HCT116 (cell line): ENCODE results near the gene FHIT. TPM values are rescaled to one million over a fixed set of nuclear protein-coding genes. Genes with fewer than 3 reads are reported as not detected.

Experiments used
- ATAC-seq: fragments of 200-7000 bp; cut with Tn5 transposase; 2 replicates; pipeline ENCODE4 v1.9.1; 2020; ENCODE audit warnings: mild to moderate bottlenecking, moderate library complexity
- BruUV-seq: library from RNA; stranded (reverse); fragments of 400-500 nt; replicated peaks from 2 replicates; lab custom pipeline; 2021; lab: Mats Ljungman, UMichigan
- CTCF ChIA-PET: fragments of 300-600 bp; sonication (Branson Sonifier 250); formaldehyde crosslinking; loops from one replicate; lab custom pipeline; 2021; ENCODE audit warnings: antibody characterized with exemption; lab: Charles Lee
- POLR2A ChIA-PET: fragments of 300-600, 350-600 bp; sonication (Branson Sonifier 250); formaldehyde crosslinking; loops from one replicate; lab custom pipeline; 2021; ENCODE audit warnings: antibody characterized with exemption; lab: Charles Lee
- RAD21 ChIA-PET, 2 experiments: fragments of 300-600 bp; sonication (Branson Sonifier 250); formaldehyde crosslinking; loops; one replicate each; lab custom pipeline; 2023; ENCODE audit warnings: low total read pairs in 2 of 2; ENCODE audit not compliant: uncharacterized antibody in 2 of 2, unreplicated experiment in 2 of 2, low non-redundant PET in 1 of 2; lab: Charles Lee
- DNase-seq: peaks from one replicate; pipeline ENCODE4 v3.0.0-alpha.2; 2010; ENCODE audit warnings: low read depth, low spot score
- H2AFZ ChIP-seq: fragments of 200-600 bp; shearing (Covaris generic), sonication (generic); 2 replicates; pipeline ENCODE4 v1.6.1; 2017; ENCODE audit warnings: low read depth, mixed run types, mixed read lengths, antibody characterized with exemption, low read length; ENCODE audit not compliant: poor library complexity, severe bottlenecking
- H3K27ac ChIP-seq: 2 replicates; pipeline ENCODE4 v1.5.1; 2012; ENCODE audit warnings: low read depth, low read length
- H3K27me3 ChIP-seq: fragments of 200-600 bp; sonication (generic); 2 replicates; pipeline ENCODE4 v1.6.1; 2016; ENCODE audit warnings: mixed run types, low read length, mixed read lengths; ENCODE audit not compliant: insufficient read depth
- H3K36me3 ChIP-seq, 2 experiments: fragments of 200-500 bp in 1 of 2; fragments of 200-600 bp in 1 of 2; sonication (Bioruptor generic) in 1 of 2; sonication (generic) in 1 of 2; 2 replicates each; pipeline versions ENCODE4 v1.5.1 to v1.6.1; 2014 to 2016; ENCODE audit warnings: low read length in 2 of 2, inconsistent platforms in 1 of 2, mixed read lengths in 1 of 2, mixed run types in 1 of 2; ENCODE audit not compliant: insufficient read depth in 2 of 2, control insufficient read depth in 1 of 2
- H3K4me1 ChIP-seq, 2 experiments: fragments of 200-600 bp in 1 of 2; sonication (generic) in 1 of 2; 2 replicates each; pipeline versions ENCODE4 v1.5.1 to v1.6.1; 2012 to 2017; ENCODE audit warnings: low read length in 2 of 2, inconsistent platforms in 1 of 2, mild to moderate bottlenecking in 1 of 2, mixed read lengths in 1 of 2, mixed run types in 1 of 2, moderate library complexity in 1 of 2; ENCODE audit not compliant: insufficient read depth in 2 of 2, control insufficient read depth in 1 of 2
- H3K4me2 ChIP-seq: fragments of 200-600 bp; sonication (generic); 2 replicates; pipeline ENCODE4 v1.6.1; 2017; ENCODE audit warnings: mixed run types, low read length, mixed read lengths
- H3K4me3 ChIP-seq, 2 experiments: fragments of 200-600 bp in 1 of 2; sonication (generic) in 1 of 2; replicated peaks in 1 of 2; 2 replicates each; pipeline ENCODE4 v1.5.1; 2011 to 2016; ENCODE audit warnings: low read length in 2 of 2, control low read depth in 1 of 2, low read depth in 1 of 2, mild to moderate bottlenecking in 1 of 2, mixed read lengths in 1 of 2, mixed run types in 1 of 2
- H3K79me2 ChIP-seq: fragments of 200-600 bp; sonication (generic); 2 replicates; pipeline ENCODE4 v1.6.1; 2017; ENCODE audit warnings: mild to moderate bottlenecking, mixed run types, low read length, moderate library complexity, mixed read lengths; ENCODE audit not compliant: insufficient read depth
- H3K9ac ChIP-seq: fragments of 200-600 bp; sonication (generic); 2 replicates; pipeline ENCODE4 v1.6.1; 2016; ENCODE audit warnings: low read length, mixed read lengths
- H3K9me2 ChIP-seq: fragments of 200-600 bp; sonication (generic), shearing (Covaris generic); 2 replicates; pipeline ENCODE4 v1.6.1; 2017; ENCODE audit warnings: mixed run types, mild to moderate bottlenecking, moderate library complexity; ENCODE audit not compliant: insufficient read depth
- H3K9me3 ChIP-seq, 2 experiments: fragments of 200-500 bp in 1 of 2; fragments of 200-600 bp in 1 of 2; sonication (Bioruptor generic) in 1 of 2; sonication (generic) in 1 of 2; 2 replicates each; pipeline ENCODE4 v1.6.1; 2014 to 2017; ENCODE audit warnings: low read length in 2 of 2, mixed read lengths in 2 of 2, inconsistent platforms in 1 of 2, low read depth in 1 of 2, mild to moderate bottlenecking in 1 of 2, mixed run types in 1 of 2, moderate library complexity in 1 of 2; ENCODE audit not compliant: control insufficient read depth in 1 of 2, insufficient read depth in 1 of 2
- H4K20me1 ChIP-seq: fragments of 200-600 bp; sonication (generic), shearing (Covaris generic); 2 replicates; pipeline ENCODE4 v1.6.1; 2017; ENCODE audit warnings: mixed run types, mild to moderate bottlenecking, moderate library complexity; ENCODE audit not compliant: insufficient read depth
- CBX3 ChIP-seq: IDR thresholded peaks from 2 replicates; pipeline ENCODE4 v1.6.1; 2012; ENCODE audit warnings: low read depth
- CEBPB ChIP-seq: IDR thresholded peaks from 2 replicates; pipeline ENCODE4 v1.6.1; 2012; ENCODE audit warnings: low read depth
- EZH2 ChIP-seq: fragments of 200-600 bp; sonication (generic); IDR thresholded peaks from 2 replicates; pipeline ENCODE4 v1.6.1; 2017; ENCODE audit warnings: antibody characterized with exemption, mixed run types
- EZH2phosphoT487 ChIP-seq: fragments of 200-600 bp; IDR thresholded peaks from 2 replicates; pipeline ENCODE4 v1.6.1; 2018; ENCODE audit warnings: antibody characterized with exemption, borderline replicate concordance
- JUND ChIP-seq: IDR thresholded peaks from 2 replicates; pipeline ENCODE4 v1.6.1; 2012
- POLR2A ChIP-seq: IDR thresholded peaks from 2 replicates; pipeline ENCODE4 v1.7.0; 2011; ENCODE audit warnings: borderline replicate concordance; ENCODE audit not compliant: insufficient read depth, insufficient read length; ENCODE audit errors: extremely low read depth
- POLR2AphosphoS5 ChIP-seq: IDR thresholded peaks from 2 replicates; pipeline ENCODE4 v1.6.1; 2011; ENCODE audit warnings: mild to moderate bottlenecking, low read depth, low read length, moderate library complexity
- SP1 ChIP-seq: IDR thresholded peaks from 2 replicates; pipeline ENCODE4 v1.6.1; 2012; ENCODE audit warnings: low read depth
- TCF7L2 ChIP-seq: IDR thresholded peaks from 2 replicates; pipeline ENCODE4 v1.7.0; 2011; ENCODE audit warnings: borderline replicate concordance, inconsistent platforms; ENCODE audit not compliant: insufficient read depth, insufficient read length; ENCODE audit errors: extremely low read depth
- ZFX ChIP-seq: fragments of 450-650 bp; IDR thresholded peaks from 2 replicates; pipeline ENCODE4 v1.6.1; 2017
- intact Hi-C: fragments of 100-400 bp; cut with micrococcal nuclease; formaldehyde crosslinking; loops from 2 replicates; pipeline ENCODE4 v1.10.0; 2022
- total RNA-seq: library from RNA; stranded (reverse); gene quantifications from one replicate; pipeline ENCODE4 v1.2.1, GENCODE V29; 2021; ENCODE audit not compliant: unreplicated experiment
- TF ChIP-seq, protein P1 (sequence below), 3 experiments: fragments of 200-600 bp in 1 of 3; sonication (generic) in 1 of 3; IDR thresholded peaks in 2 of 3; conservative IDR thresholded peaks in 1 of 3; 2 replicates each; pipeline ENCODE4 v1.5.1; 2012 to 2017; ENCODE audit warnings: low read depth in 2 of 3, low read length in 2 of 3, antibody characterized with exemption in 1 of 3, borderline replicate concordance in 1 of 3, control low read depth in 1 of 3, mild to moderate bottlenecking in 1 of 3, mixed read lengths in 1 of 3, mixed run types in 1 of 3, moderate library complexity in 1 of 3; ENCODE audit not compliant: insufficient read depth in 1 of 3
- TF ChIP-seq, protein P2 (sequence below): IDR thresholded peaks from 2 replicates; pipeline ENCODE4 v1.6.1; 2012; ENCODE audit warnings: low read depth
- TF ChIP-seq, protein P3 (sequence below): IDR thresholded peaks from 2 replicates; pipeline ENCODE4 v1.6.1; 2012
- TF ChIP-seq, protein P4 (sequence below): IDR thresholded peaks from 2 replicates; pipeline ENCODE4 v1.6.1; 2012

Gene FHIT
- total RNA-seq, 1 experiment from 2014 or later, result 20.1 TPM

DNA sequence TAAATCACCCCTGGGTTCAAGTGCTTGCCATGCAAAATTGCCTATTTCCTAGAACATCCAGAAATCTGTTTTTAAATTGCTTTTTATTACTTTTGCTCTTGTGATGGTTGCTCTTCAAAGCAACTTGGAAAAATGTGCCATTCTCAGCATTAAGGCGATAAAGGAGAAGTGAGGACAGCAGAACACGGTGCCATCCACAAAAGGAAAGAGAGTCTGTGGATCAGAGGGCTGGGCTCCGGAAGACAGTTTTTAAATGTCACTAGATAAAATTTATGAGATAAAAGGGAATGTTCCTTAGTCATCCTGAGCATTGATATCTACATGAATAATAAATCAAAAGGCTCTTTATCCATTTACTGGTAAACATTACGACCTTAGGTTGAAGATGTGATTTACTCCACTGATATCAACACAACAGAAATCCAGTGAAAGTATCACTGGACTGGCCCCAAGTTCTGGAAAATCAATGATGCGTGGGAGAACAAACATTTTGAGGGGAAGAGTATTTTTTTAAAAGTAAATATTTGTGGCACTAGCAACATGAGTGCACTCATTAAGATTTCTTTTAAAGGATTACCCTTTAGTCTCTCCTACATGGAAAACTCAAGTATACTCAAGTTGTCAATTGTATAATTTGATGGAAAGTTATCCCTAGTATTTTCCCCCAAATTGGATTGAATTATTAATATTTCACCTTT lies 554.7 kb downstream of the FHIT start:
- RAD21 ChIA-PET, result no interaction called here

DNA sequence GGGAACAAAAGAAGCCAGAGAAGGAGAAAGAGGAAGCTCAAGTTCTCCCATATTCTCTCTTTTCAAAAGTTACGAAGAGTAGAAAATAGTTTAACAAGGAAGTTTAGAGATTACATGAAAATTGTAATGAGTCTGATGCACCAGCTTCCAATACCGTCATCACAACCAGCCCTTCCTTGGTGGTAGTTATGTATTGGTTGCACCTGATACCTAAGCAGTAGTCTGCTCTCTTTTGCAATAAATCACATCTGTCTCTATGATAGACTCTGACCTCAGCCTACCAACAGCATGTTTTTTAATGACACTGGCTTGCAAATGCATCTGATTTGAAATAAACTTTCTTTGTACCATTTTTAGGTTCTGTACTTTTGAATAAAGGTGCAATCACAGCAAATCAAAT lies 575.8 kb downstream of the FHIT start:
- ATAC-seq (no peak), DNase-seq (no peak)
- no peaks in the 10 kb centered on the region for H3K9me2 ChIP-seq
- no peaks in the 10 kb centered on the region for H3K36me3 ChIP-seq
- no peaks in the 10 kb centered on the region for H3K4me1 ChIP-seq
- intact Hi-C loops, result no loop called here
- ChIA-PET RAD21 (no interaction called here), POLR2A (no interaction called here), CTCF (no interaction called here)
- BruUV-seq, result no TSS peak
- no peaks in the 10 kb centered on the region for H3K79me2 ChIP-seq
- H3K27ac ChIP-seq, result no peak overlapping the region
- no peaks in the 10 kb centered on the region for H3K27me3 ChIP-seq
- no peaks in the 10 kb centered on the region for H4K20me1 ChIP-seq
- no peak overlapping the region for H3K4me3 ChIP-seq
- H3K9ac ChIP-seq, result no peak overlapping the region
- no peak overlapping the region for H3K4me2 ChIP-seq
- no peak overlapping the region for H2AFZ ChIP-seq
- no peaks in the 10 kb centered on the region for H3K9me3 ChIP-seq
- TF ChIP-seq ZFX, result no peak
- no peak for TF ChIP-seq CBX3
- TF ChIP-seq EZH2, result no peak
- no peak for TF ChIP-seq POLR2AphosphoS5
- TF ChIP-seq, protein P1, sequence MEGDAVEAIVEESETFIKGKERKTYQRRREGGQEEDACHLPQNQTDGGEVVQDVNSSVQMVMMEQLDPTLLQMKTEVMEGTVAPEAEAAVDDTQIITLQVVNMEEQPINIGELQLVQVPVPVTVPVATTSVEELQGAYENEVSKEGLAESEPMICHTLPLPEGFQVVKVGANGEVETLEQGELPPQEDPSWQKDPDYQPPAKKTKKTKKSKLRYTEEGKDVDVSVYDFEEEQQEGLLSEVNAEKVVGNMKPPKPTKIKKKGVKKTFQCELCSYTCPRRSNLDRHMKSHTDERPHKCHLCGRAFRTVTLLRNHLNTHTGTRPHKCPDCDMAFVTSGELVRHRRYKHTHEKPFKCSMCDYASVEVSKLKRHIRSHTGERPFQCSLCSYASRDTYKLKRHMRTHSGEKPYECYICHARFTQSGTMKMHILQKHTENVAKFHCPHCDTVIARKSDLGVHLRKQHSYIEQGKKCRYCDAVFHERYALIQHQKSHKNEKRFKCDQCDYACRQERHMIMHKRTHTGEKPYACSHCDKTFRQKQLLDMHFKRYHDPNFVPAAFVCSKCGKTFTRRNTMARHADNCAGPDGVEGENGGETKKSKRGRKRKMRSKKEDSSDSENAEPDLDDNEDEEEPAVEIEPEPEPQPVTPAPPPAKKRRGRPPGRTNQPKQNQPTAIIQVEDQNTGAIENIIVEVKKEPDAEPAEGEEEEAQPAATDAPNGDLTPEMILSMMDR (IDR thresholded peaks at IDR 0.05 in 2 of 3, conservative IDR thresholded peaks at IDR 0.05 in 1 of 3; ENCODE audit: borderline replicate concordance in 1 of 3, insufficient read depth in 1 of 3, low read depth in 2 of 3, low read length in 2 of 3), result no peak
- TF ChIP-seq TCF7L2, result no peak
- no peak for TF ChIP-seq POLR2A
- no peak for TF ChIP-seq EZH2phosphoT487
- TF ChIP-seq, protein P2, sequence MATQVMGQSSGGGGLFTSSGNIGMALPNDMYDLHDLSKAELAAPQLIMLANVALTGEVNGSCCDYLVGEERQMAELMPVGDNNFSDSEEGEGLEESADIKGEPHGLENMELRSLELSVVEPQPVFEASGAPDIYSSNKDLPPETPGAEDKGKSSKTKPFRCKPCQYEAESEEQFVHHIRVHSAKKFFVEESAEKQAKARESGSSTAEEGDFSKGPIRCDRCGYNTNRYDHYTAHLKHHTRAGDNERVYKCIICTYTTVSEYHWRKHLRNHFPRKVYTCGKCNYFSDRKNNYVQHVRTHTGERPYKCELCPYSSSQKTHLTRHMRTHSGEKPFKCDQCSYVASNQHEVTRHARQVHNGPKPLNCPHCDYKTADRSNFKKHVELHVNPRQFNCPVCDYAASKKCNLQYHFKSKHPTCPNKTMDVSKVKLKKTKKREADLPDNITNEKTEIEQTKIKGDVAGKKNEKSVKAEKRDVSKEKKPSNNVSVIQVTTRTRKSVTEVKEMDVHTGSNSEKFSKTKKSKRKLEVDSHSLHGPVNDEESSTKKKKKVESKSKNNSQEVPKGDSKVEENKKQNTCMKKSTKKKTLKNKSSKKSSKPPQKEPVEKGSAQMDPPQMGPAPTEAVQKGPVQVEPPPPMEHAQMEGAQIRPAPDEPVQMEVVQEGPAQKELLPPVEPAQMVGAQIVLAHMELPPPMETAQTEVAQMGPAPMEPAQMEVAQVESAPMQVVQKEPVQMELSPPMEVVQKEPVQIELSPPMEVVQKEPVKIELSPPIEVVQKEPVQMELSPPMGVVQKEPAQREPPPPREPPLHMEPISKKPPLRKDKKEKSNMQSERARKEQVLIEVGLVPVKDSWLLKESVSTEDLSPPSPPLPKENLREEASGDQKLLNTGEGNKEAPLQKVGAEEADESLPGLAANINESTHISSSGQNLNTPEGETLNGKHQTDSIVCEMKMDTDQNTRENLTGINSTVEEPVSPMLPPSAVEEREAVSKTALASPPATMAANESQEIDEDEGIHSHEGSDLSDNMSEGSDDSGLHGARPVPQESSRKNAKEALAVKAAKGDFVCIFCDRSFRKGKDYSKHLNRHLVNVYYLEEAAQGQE, result no peak
- TF ChIP-seq, protein P3, sequence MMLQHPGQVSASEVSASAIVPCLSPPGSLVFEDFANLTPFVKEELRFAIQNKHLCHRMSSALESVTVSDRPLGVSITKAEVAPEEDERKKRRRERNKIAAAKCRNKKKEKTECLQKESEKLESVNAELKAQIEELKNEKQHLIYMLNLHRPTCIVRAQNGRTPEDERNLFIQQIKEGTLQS, result no peak
- TF ChIP-seq SP1, result no peak
- no peak for TF ChIP-seq JUND
- no peak for TF ChIP-seq CEBPB
- TF ChIP-seq, protein P4, sequence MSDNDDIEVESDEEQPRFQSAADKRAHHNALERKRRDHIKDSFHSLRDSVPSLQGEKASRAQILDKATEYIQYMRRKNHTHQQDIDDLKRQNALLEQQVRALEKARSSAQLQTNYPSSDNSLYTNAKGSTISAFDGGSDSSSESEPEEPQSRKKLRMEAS, result no peak

More for the DNA sequence above, 554.7 kb downstream of the FHIT start:
- H3K4me3 ChIP-seq, result no peak overlapping the region
- no peak overlapping the region for H2AFZ ChIP-seq
- no peaks in the 10 kb centered on the region for H3K9me3 ChIP-seq
- DNase-seq, result no peak
- no peaks in the 10 kb centered on the region for H4K20me1 ChIP-seq
- H3K4me2 ChIP-seq, result no peak overlapping the region
- no peak overlapping the region for H3K27ac ChIP-seq
- BruUV-seq, result no TSS peak
- intact Hi-C loops, result no loop called here
- ATAC-seq, result no peak
- no peaks in the 10 kb centered on the region for H3K79me2 ChIP-seq
- TF ChIP-seq, protein P4, result no peak
- TF ChIP-seq, all 23 proteins: peak for 0
- no peaks in the 10 kb centered on the region for H3K27me3 ChIP-seq
- no peaks in the 10 kb centered on the region for H3K9me2 ChIP-seq
- CTCF ChIA-PET, result no interaction called here
- POLR2A ChIA-PET, result no interaction called here
- H3K9ac ChIP-seq, result no peak overlapping the region
- no peaks in the 10 kb centered on the region for H3K4me1 ChIP-seq
- H3K36me3 ChIP-seq, result no peaks in the 10 kb centered on the region
